Measurements from ENCODE around the gene MYH7. TPM values are rescaled to one million over a fixed set of nuclear protein-coding genes. Genes with fewer than 3 reads are reported as not detected.

Gene MYH7
- total and polyA plus RNA-seq, 4 donors, result 0.02 to 0.42 (median 0.04) TPM

DNA sequence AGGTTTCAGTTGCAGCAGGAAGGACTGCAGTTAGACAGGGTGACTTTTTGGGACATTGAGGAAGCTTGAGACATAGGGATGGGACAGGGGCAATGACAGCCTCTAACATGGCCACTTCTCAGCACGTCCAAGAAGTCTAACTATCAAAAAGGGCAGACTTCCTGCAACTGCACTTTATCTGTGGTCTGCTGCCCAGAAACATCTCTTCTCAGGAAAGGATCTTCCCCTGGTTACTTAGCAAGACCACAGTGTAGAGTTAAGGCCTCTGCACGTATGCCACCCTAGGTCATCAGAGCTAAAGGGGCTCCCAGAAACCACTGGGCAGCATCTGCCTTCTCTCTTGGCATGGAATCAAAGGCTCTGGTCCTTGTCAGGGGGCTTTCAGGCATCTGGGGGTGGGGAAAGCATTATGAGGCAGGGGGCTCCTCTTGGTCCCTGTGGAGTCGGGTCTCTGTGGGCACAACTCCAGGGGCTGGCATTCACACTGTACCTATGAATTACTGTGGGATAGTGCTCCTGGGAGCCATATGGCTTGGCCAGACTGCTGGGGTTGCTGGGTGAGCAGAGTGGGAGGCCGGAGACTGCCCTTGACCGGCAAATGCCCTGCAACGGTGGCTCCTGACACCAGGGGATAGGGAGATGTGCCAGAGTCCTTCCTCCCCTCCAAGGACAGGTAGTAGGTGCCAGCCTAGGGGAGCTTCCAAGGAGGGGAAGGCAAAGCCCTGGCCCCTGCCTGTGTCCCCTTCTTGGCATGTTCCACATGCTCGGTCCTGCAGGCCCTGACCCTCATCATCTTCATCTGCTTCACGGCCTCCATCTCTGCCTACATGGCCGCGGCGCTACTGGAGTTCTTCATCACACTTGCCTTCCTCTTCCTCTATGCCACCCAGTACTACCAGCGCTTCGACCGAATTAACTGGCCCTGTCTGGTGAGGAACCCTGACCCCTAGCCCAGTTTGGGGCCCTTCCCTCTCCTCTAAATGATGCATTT, 57.6 kb downstream of the MYH7 start:
- Histone ChIP-seq H3K9me3 (ENCODE audit: control insufficient read depth in 4 of 4, low read length in 3 of 4) (no peaks in the 10 kb centered on the region), H3K9ac (ENCODE audit: low read depth in 1 of 2, low read length in 2 of 2) (no peak overlapping the region), H3K4me3 (ENCODE audit: low read depth in 1 of 3, low read length in 3 of 3) (no peak overlapping the region), H3K4me1 (ENCODE audit: control insufficient read depth in 4 of 4, insufficient read depth in 4 of 4, low read length in 3 of 4) (no peaks in the 10 kb centered on the region), H3K27ac (ENCODE audit: low read depth in 1 of 2, low read length in 2 of 2) (no peak overlapping the region), H3K36me3 (ENCODE audit: control insufficient read depth in 4 of 4, insufficient read depth in 3 of 4, low read depth in 1 of 4, low read length in 3 of 4) (no peaks in the 10 kb centered on the region), H3K27me3 (ENCODE audit: control insufficient read depth in 4 of 4, insufficient read depth in 4 of 4, low read length in 3 of 4) (no peaks in the 10 kb centered on the region)
- no peak for DNase-seq (ENCODE audit: low spot score)
- TF ChIP-seq FOXA1 (IDR thresholded peaks at IDR 0.05) (no peak), RAD21 (IDR thresholded peaks at IDR 0.05) (no peak), SP1 (IDR thresholded peaks at IDR 0.05) (no peak), FOXA2 (IDR thresholded peaks at IDR 0.05) (no peak), RXRA (IDR thresholded peaks at IDR 0.05) (no peak)
- TF ChIP-seq, protein P1, sequence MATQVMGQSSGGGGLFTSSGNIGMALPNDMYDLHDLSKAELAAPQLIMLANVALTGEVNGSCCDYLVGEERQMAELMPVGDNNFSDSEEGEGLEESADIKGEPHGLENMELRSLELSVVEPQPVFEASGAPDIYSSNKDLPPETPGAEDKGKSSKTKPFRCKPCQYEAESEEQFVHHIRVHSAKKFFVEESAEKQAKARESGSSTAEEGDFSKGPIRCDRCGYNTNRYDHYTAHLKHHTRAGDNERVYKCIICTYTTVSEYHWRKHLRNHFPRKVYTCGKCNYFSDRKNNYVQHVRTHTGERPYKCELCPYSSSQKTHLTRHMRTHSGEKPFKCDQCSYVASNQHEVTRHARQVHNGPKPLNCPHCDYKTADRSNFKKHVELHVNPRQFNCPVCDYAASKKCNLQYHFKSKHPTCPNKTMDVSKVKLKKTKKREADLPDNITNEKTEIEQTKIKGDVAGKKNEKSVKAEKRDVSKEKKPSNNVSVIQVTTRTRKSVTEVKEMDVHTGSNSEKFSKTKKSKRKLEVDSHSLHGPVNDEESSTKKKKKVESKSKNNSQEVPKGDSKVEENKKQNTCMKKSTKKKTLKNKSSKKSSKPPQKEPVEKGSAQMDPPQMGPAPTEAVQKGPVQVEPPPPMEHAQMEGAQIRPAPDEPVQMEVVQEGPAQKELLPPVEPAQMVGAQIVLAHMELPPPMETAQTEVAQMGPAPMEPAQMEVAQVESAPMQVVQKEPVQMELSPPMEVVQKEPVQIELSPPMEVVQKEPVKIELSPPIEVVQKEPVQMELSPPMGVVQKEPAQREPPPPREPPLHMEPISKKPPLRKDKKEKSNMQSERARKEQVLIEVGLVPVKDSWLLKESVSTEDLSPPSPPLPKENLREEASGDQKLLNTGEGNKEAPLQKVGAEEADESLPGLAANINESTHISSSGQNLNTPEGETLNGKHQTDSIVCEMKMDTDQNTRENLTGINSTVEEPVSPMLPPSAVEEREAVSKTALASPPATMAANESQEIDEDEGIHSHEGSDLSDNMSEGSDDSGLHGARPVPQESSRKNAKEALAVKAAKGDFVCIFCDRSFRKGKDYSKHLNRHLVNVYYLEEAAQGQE (IDR thresholded peaks at IDR 0.05), result no peak
- TF ChIP-seq, protein P2, sequence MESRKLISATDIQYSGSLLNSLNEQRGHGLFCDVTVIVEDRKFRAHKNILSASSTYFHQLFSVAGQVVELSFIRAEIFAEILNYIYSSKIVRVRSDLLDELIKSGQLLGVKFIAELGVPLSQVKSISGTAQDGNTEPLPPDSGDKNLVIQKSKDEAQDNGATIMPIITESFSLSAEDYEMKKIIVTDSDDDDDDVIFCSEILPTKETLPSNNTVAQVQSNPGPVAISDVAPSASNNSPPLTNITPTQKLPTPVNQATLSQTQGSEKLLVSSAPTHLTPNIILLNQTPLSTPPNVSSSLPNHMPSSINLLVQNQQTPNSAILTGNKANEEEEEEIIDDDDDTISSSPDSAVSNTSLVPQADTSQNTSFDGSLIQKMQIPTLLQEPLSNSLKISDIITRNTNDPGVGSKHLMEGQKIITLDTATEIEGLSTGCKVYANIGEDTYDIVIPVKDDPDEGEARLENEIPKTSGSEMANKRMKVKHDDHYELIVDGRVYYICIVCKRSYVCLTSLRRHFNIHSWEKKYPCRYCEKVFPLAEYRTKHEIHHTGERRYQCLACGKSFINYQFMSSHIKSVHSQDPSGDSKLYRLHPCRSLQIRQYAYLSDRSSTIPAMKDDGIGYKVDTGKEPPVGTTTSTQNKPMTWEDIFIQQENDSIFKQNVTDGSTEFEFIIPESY (IDR thresholded peaks at IDR 0.05), result no peak
- 83% methylated on average over 14 of the region's 14 CpGs for WGBS

DNA sequence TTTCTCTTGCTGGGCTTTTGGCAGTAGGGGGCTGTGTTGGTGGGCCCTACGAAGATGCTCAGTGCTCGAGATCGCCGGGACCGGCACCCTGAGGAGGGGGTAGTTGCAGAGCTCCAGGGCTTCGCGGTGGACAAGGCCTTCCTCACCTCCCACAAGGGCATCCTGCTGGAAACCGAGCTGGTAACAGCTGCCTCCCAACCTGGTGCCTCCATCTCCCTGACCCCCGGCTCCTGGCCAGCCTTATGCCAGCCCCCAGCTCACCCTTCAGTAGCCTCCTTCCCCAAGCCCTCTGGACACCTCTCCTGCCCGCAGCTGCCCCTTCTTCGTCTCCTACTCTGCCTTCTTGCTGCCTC, 58.3 kb downstream of the MYH7 start:
- H3K36me3 ChIP-seq (ENCODE audit: control insufficient read depth in 4 of 4, insufficient read depth in 3 of 4, low read depth in 1 of 4, low read length in 3 of 4), result no peaks in the 10 kb centered on the region
- H3K27ac ChIP-seq (ENCODE audit: low read depth in 1 of 2, low read length in 2 of 2), result no peak overlapping the region
- no peak for DNase-seq (ENCODE audit: low spot score)
- 62% methylated on average over 11 of the region's 11 CpGs for WGBS
- TF ChIP-seq RXRA (IDR thresholded peaks at IDR 0.05), result no peak
- no peak for TF ChIP-seq HNF4A (conservative IDR thresholded peaks at IDR 0.05)
- no peaks in the 10 kb centered on the region for H3K4me1 ChIP-seq (ENCODE audit: control insufficient read depth in 4 of 4, insufficient read depth in 4 of 4, low read length in 3 of 4)
- no peaks in the 10 kb centered on the region for H3K9me3 ChIP-seq (ENCODE audit: control insufficient read depth in 4 of 4, low read length in 3 of 4)
- H3K4me3 ChIP-seq (ENCODE audit: low read depth in 1 of 3, low read length in 3 of 3), result no peak overlapping the region
- H3K9ac ChIP-seq (ENCODE audit: low read depth in 1 of 2, low read length in 2 of 2), result no peak overlapping the region
- no peaks in the 10 kb centered on the region for H3K27me3 ChIP-seq (ENCODE audit: control insufficient read depth in 4 of 4, insufficient read depth in 4 of 4, low read length in 3 of 4)

DNA sequence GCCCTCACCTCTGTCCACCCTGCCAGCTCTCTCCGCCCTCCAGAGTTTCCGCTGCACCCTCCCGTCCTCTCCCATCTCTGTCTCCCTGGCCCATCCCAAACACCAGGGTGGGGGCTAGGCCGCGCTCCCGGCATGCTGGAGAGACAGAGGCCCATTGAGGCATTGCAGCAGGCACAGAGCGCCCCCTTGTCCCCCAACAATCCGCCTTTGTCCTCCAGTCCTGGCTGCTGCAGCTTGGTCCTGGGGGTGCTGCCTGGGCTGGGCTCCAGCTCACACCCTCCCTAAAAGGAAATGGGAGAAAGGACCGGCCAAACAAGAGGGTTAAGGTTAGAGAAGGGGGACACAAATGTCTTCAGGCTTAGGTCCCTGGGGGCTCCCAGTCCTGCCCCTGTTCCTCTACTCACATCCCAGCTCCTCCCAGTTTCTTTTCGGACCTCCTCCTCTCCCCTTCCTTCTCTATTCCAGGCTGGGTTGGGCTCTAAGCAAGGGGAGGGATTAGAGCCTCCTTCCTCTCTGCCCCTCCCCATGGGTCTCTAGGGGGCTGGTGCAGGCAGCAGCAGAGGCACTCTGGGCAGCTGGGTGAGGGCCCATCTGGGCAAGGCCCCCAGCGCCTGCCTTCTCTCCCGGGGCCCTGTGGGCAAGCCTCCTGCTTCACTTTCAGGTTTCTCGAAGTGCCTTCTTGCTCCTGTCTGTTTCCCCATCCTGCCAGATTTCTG, 58.8 kb downstream of the MYH7 start, which contains the start of gene CMTM5:
CMTM5 (plus strand) TSS at position 565 of the 716 bp plus-strand sequence. CDS start 206 bp downstream, outside the sequence.
- no peak within 1 kb of the TSS for H3K27ac ChIP-seq (ENCODE audit: low read depth in 1 of 2, low read length in 2 of 2)
- WGBS, result 59% methylated on average over 13 of the region's 13 CpGs
- no peak for TF ChIP-seq HNF4G (IDR thresholded peaks at IDR 0.05)
- no peak for TF ChIP-seq GABPA (IDR thresholded peaks at IDR 0.05 in 1 of 2, conservative IDR thresholded peaks at IDR 0.05 in 1 of 2)
- no peak for TF ChIP-seq FOXA1 (IDR thresholded peaks at IDR 0.05)
- TF ChIP-seq, protein P1 (IDR thresholded peaks at IDR 0.05), result no peak
- no peak for TF ChIP-seq NR2F2 (IDR thresholded peaks at IDR 0.05)
- TF ChIP-seq RAD21 (IDR thresholded peaks at IDR 0.05), result no peak
- TF ChIP-seq EGR1 (IDR thresholded peaks at IDR 0.05; ENCODE audit: low read depth in 2 of 2), result no peak
- TF ChIP-seq SP1 (IDR thresholded peaks at IDR 0.05), result no peak
- no peak for TF ChIP-seq FOXA2 (IDR thresholded peaks at IDR 0.05)
- TF ChIP-seq, protein P2 (IDR thresholded peaks at IDR 0.05), result no peak

More for the DNA sequence above, 58.8 kb downstream of the MYH7 start, which contains the start of gene CMTM5:
- Histone ChIP-seq H3K27me3 (ENCODE audit: control insufficient read depth in 4 of 4, insufficient read depth in 4 of 4, low read length in 3 of 4) (no peaks in the 10 kb centered on the region), H3K4me1 (ENCODE audit: control insufficient read depth in 4 of 4, insufficient read depth in 4 of 4, low read length in 3 of 4) (no peaks in the 10 kb centered on the region), H3K9ac (ENCODE audit: low read depth in 1 of 2, low read length in 2 of 2) (no peak within 1 kb of the TSS), H3K9me3 (ENCODE audit: control insufficient read depth in 4 of 4, low read length in 3 of 4) (no peaks in the 10 kb centered on the region), H3K36me3 (ENCODE audit: control insufficient read depth in 4 of 4, insufficient read depth in 3 of 4, low read depth in 1 of 4, low read length in 3 of 4) (no peaks in the 10 kb centered on the region), H3K4me3 (ENCODE audit: low read depth in 1 of 3, low read length in 3 of 3) (no peak within 1 kb of the TSS)
- no peak for DNase-seq (ENCODE audit: low spot score)
